NCI-H1417 treated with DMSO at 0.1 percent for 48 hours (cell line): ENCODE data around the gene OGDH.
"Not testable (repeated sequence)": the region's sequence is repeated elsewhere in the genome, so short reads cannot be mapped to it uniquely, and the experiment has no call there.

Experiments used
- DNase-seq: peaks from one replicate; lab custom pipeline; 2025; lab: John Stamatoyannopoulos, UW

OGDH gene

GRCh38 chr7:44706788-44707557 is 100.5 kb downstream of the OGDH start:
- DNase-seq = no peak

- DNase-seq = no peak
Measured at GRCh38 chr7:44707558-44708230, 101.3 kb downstream of the OGDH start.

DNA sequence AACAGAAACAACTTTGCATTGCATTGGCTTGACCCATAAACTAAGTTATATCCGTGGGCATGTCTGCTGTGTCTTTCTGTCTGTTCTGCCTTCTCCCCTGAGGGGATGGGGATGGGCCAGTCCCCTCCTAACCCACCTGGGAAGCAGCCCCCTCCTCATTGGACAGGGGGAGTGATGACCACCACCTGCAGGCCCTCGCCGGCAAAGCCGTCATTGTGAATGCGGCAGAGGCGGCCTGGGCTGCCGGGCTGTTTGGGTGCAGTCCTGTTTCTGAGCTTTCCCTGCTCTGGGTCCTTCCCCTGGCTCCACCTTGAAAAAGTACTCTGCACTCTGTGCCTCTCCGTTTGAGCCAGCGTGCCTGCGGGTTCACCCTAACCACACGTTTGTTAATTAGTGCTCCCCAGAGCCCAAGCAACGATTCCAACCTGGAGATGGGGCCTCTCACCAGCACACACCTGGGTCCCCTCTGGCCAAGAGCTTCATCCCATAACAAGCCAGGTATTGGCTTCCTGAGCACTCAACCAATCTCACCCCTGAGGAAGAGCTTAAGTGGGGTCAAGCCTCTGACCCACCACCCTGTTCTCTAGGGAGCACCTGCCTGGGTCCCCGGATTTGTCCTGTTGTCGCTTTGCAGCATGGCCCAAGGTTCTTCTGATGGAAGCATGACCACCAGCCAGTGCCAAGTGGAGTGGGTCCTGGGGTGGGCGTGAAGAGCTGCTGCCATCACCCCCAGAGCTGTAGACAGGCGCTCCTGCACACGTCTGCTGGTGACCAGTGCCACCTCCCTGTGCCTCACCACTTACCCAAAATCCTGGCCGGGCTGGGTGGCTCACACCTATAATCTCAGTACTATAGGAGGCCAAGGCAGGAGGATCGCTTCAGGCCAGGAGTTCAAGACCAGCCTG is 102.8 kb downstream of the OGDH start:
- DNase-seq = no peak

GRCh38 chr7:44709945-44710596 is 103.6 kb downstream of the OGDH start:
- no peak for DNase-seq

DNA sequence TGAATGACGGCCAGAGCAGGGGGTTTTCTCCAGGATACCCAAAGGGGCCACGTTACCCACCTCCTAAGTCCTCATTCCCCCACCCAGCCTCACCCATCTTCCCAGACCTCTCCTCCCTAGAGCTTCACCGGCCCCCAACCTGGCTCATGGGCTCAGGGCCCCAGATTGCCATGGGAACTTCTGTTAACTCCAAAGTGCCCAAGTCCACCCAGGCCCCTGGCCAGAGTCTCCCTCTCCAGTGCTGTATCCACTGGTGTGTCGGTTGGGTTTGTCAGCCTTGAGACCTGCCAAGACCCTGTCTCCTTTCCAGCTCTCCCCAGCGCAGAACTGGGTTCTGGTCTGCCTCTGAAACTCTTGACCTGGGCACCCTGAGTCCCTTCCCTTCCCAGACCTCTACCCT is 105.1 kb downstream of the OGDH start:
- no peak for DNase-seq

DNA sequence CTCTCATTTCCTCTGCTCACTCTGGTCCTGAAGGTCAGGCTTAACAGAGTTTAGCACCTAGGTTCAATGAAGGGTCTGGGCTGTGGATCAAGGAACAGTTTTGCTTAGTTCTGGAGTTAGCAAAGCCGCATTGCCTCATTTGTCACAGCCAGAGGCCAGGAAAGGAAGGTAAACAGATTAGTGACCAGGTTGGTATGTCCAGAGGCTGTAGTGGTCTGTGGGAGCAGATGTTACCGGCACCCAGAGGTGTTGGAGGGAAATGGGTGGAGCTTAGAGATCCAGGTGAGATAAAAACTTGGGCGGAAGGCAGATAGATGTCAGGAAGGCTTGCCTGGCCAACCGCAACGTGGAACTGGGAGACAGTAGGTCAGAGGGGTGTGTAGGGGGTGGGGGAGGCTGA is 105.6 kb downstream of the OGDH start:
- DNase-seq = no peak

DNA sequence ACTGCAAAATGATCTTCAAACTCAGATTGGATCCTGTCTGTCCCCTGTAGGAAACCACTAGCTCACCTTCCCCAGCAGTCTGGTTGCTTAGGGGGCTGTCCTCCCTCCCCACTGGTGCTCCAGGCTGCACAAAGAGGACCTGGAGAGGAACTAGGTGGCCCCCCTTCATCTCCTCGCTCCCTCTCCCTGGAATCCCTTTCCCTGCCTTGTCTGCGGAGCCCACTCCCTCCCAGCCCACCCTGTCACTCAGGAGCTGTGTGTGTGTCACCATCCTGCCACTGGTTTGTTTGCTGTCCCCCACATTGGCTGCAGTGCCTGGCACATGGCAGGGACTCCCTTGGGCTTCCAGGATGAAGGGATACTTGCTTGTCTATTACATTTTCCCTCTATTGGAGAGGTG is 106.7 kb downstream of the OGDH start:
- no peak for DNase-seq

DNA sequence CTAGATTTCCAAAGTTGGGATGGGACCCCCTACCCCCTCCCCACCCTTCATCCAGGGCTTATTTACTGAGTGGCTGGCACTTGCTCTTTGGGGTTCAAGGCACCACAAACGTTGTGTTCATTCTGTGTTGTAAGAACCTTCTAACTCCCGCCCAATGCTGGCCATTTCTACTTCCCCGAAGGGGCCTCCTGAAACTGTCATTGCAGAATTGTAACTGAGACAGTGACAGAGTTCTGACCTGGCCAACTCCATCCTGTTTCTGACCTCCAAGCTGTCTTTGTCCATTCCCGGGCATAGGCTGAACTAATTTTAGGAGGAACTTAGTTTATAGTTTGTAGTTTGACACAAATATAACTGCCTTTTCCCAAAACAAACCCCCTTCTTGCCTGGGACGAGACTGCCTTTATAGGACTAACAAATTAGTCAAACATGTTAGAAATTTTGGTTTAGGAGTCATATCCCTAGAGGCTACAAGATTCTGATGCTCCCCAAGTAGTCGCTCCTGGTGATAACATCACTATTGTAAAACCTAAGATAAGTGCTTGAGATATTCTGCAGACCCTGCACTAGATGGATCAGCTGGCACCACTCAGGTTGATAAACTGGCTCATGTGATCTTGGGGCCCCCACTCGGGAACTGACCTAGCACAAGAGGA is 107.4 kb downstream of the OGDH start:
- DNase-seq = no peak

DNA sequence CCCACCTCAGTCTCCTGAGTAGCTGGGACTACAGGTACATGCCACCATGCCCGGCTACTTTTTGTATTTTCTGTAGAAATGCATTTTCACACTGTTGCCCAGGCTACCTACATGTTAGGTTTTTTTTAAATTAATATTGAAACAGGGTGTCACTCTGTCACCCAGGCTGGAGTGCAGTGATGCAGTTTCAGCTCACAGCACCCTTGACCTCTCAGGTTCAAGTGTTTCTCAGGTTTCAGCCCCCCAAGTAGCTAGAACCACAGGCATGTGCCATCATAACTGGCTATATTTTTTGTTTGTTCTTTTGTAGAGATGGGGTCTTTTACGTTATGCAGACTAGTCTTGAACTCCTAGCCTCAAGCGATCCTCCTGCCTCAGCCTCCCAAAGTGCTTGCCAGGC is 109.8 kb downstream of the OGDH start:
- DNase-seq = no peak

DNA sequence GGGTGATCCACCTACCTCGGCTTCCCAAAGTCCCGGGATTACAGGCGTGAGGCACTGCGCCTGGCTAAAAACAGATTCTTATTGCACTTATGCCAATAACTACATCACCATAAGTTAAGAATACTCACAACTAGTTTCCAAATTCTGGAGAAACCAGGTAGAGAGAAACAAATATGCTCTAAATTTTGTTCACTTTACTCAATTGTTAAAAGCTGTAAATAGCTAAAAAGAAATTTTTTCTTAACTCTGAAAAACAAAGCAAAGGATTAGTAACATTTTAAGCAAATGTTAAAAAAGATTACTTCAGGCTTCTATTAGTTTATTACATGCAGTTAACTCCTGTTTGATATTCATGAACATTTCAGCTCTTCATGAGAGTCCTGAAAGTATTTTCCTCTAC is 113.9 kb downstream of the OGDH start:
- no peak for DNase-seq

- DNase-seq = no peak
Measured at GRCh38 chr7:44724276-44724675, 117.8 kb downstream of the OGDH start.

DNA sequence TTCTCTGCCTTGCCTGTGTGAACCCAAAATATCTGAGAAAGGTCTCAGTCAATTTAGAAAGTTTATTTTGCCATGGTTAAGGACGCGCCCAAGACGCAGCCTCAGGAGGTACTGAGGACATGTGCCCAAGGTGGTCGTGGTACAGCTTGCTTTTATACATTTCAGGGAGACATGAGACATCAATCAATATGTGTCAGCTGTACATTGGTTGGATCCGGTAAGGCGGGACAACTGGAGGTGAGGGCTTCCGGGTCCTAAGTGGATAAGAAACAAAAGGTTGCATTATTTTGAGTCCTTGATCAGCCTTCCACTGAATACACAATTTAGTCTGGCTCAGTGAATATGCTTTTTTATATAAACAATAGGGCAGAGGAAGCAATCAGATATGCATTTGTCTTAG is 119.8 kb downstream of the OGDH start:
- DNase-seq = not testable (repeated sequence)

DNA sequence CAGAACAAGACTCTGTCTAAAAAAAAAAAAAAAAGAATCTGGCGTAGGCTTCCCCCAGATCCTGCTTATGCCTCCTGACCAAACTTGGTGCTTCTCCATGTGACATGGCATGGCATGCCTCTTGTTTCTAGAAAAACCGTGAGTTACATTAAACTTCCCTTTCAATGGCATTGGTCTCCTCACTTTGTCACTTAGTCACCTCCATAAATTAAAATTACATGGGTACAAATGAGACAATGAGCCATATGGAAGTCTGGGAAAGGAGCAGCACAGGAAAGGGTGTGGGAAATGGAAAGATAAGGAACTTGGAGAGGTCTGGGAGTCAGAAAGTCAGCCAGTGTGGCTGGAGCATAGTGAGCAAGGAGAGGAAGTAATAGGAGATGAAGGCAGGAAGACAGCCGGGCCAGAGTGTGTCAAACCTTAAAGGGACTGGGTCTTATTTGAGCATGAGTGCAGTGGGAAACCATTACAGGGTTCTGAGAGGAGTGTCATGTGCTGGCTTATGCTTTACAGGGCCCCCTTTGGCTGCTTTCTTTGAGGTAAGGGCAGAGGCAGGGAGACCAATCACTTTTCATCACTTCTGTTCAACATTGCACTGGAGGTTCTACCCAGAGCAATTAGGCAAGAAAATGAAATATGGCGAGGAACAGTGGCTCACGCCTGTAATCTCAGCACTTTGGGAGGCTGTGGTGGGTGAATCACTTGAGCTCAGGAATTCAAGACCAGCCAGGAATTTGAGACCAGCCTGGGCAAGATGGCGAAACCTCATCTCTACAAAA is 120.9 kb downstream of the OGDH start:
- no peak for DNase-seq

- DNase-seq = no peak
Measured at GRCh38 chr7:44727937-44728262, 121.5 kb downstream of the OGDH start.

DNA sequence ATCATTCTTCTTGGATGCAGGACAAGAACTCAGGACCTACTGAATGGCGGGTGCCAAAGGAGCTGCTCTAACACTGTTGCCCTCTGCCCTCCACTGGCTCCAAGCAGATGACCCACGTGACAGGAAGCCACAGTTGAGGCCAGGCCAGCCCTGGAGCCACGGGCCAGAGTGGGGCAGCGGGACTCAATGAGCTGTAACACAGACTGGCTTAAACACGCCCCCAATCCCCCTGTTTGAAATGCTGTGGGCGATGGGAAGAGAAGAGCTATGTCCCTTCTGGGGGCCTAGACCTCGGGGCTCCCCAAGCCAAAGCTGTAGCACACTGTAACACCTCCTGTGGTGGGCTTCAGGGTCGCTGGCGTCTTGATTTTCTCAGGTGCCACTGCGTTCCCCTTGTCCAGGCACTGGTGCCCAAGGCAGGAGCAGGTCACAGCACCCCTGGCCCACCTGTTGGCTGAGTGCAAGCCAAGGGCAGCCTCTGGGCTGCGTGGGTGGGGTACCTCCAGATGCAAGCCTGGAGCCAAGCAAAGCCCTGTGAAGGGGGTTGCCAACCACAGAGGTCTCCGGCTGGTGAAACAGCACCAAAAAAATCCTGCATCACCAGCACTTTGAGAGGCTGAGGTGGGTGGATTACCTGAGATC is 123.6 kb downstream of the OGDH start:
- DNase-seq = no peak

DNA sequence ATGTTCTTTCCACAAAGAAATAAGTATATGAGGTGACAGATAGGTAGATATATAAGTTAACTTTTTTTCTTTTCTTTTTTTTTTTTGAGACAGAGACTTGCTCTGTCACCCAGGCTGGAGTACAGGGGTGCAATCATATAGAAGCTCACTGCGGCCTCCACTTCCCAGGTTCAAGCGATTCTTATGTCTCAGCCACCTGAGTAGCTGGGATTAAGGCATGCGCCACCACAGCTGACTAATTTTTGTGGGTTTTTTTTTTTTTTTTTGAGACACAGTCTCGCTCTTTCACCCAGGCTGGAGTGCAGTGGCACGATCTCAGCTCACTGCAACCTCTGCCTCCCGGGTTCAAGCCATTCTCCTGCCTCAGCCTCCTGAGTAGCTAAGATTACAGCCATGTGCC is 126.5 kb downstream of the OGDH start:
- not testable (repeated sequence) for DNase-seq

- DNase-seq = no peak
Measured at GRCh38 chr7:44733708-44734481, 127.5 kb downstream of the OGDH start.

DNA sequence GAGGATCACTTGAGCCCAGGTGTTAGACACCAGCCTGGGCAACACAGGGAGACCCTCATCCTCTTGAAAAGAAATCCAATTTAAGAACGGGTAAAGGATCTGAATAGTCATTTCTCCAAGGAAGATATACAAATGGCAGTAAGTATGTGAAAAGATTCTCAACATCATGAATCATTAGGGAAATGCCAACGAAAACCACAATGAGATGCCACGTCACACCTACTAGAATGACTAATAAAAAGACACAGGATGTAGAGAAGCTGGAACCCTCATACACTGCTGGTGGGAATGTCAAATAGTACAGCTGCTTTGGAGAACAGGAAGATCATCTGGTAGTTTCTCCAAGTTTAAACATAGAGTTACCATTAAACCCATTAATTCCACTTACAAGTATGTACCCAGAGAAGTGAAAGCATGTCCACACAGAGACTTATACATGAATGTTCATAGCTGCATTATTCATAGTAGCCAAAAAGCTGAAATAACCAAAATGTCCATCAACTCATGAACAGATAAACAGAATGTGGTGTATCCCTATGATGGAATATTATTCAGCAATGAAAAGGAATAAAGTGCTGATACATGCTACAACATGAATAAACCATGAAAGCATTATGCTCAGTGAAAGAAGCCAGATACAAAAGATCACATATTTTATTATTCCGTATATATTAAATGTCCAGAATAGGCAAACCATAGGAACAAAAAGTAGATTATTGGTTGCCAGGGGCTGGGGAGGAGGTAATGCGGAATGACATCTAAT is 129.2 kb downstream of the OGDH start:
- no peak for DNase-seq

- no peak for DNase-seq
Measured at GRCh38 chr7:44736896-44737295, 130.5 kb downstream of the OGDH start.
